Epithelial cell of proximal tubule (primary cell): ENCODE results near the gene ZFP36. TPM values are rescaled to one million over a fixed set of nuclear protein-coding genes. Genes with fewer than 3 reads are reported as not detected.

Experiments
- DNase-seq: peaks from one replicate; pipeline ENCODE4 v3.0.0-alpha.2; 2011; ENCODE audit warnings: low read depth
- H3K4me3 ChIP-seq: 2 replicates; pipeline ENCODE4 v1.5.1; 2011; ENCODE audit warnings: low read depth, mild to moderate bottlenecking, low read length
- total RNA-seq: library from RNA; depleted of rRNA; stranded (reverse); fragments of >200 nt; gene quantifications from 2 replicates; pipeline ENCODE4 v1.2.3, GENCODE V29; 2015
- TF ChIP-seq, protein P1 (sequence below): conservative IDR thresholded peaks from 2 replicates; pipeline ENCODE4 v1.5.1; 2012; ENCODE audit warnings: low read depth, mild to moderate bottlenecking, low read length

Gene ZFP36
- total RNA-seq, 1 donor from 2014 or later, result 10.0 TPM

- no peak for DNase-seq
- no peak overlapping the region for H3K4me3 ChIP-seq
- TF ChIP-seq, protein P1, sequence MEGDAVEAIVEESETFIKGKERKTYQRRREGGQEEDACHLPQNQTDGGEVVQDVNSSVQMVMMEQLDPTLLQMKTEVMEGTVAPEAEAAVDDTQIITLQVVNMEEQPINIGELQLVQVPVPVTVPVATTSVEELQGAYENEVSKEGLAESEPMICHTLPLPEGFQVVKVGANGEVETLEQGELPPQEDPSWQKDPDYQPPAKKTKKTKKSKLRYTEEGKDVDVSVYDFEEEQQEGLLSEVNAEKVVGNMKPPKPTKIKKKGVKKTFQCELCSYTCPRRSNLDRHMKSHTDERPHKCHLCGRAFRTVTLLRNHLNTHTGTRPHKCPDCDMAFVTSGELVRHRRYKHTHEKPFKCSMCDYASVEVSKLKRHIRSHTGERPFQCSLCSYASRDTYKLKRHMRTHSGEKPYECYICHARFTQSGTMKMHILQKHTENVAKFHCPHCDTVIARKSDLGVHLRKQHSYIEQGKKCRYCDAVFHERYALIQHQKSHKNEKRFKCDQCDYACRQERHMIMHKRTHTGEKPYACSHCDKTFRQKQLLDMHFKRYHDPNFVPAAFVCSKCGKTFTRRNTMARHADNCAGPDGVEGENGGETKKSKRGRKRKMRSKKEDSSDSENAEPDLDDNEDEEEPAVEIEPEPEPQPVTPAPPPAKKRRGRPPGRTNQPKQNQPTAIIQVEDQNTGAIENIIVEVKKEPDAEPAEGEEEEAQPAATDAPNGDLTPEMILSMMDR, result no peak
Observed at GRCh38 chr19:39379865-39380396, 26.7 kb upstream of the ZFP36 start.

DNA sequence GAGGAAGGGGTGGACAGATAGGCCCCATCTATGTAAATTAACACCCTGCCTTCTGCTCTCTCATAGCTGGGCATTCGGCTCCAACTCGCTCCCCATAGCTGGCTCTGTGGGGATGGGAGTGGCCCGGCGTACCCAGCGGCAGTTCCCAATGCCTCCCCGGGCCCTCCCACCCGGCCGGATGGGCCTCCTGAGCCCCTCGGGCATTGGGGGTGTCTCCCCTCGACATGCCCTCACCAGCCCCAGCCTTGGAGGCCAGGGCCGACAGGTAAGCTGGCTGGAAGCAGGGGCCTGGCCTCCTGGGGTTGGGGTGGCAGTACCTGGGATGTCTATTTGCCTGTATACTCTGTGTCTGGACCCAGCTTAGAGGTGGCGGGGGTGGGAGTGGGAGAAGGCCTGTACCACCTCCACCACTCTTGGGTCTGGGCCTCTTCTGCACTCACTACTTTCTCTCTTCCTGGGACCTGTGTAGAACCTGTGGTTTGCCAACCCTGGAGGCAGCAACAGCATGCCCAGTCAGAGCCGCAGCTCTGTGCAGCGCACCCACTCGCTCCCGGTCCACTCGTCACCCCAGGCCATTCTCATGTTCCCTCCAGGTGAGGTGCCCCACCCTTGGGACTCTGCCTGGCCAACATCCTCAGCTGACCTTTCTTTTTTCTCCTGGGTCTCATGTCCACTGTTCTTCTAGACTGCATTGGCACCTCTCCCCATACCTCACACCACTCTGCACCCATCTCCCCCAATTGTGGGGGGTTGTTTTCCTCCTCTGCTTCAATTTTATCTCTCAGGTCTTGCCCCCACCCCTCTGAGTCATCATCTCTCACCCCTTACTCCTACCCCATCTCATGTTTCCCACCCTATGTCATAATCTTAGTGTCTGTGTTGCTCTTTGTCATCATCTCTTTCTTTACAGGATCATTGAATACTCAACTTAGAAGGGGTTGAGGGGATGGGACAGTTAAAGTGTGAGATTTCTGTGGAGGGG lies 25.8 kb upstream of the ZFP36 start:
- H3K4me3 ChIP-seq, result no peak overlapping the region
- TF ChIP-seq, protein P1, result no peak
- no peak for DNase-seq

DNA sequence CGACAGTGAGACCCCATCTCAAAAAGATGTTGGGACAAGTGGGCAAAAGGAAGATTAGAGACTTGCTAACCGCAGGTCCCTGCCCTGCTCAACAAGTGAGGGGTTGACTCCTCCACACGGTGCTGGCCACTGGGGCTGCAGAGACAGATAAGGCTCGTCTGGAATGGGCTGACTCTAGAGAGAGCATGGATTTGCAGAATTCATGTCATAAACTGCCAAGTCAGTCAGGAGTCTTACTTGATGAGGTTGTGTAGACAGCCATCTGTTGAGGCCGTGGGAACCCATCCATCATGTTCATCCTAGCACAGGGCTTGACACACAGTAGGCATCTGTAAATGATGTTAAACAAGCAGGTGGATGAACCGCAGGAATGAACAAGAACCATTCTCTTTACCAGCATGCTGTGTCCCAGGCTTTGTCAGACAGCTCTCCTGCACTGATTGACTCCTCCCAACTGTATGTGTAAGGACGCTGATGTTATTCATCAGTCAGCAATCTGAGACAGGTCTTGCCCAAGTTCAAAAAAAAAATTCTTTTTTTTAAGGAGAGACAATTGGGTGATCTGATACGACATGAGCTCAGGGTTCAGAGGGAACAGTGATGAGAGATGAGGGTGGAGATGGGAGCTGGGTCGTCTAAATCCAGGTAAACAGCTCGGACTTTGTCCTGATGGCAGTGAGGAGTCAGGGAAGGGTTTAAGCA lies 24.6 kb upstream of the ZFP36 start:
- H3K4me3 ChIP-seq, result no peak overlapping the region
- TF ChIP-seq, protein P1, result no peak
- no peak for DNase-seq

GRCh38 chr19:39382991-39383828 lies 23.4 kb upstream of the ZFP36 start:
- TF ChIP-seq, protein P1, result no peak
- no peak overlapping the region for H3K4me3 ChIP-seq
- DNase-seq, result no peak

DNA sequence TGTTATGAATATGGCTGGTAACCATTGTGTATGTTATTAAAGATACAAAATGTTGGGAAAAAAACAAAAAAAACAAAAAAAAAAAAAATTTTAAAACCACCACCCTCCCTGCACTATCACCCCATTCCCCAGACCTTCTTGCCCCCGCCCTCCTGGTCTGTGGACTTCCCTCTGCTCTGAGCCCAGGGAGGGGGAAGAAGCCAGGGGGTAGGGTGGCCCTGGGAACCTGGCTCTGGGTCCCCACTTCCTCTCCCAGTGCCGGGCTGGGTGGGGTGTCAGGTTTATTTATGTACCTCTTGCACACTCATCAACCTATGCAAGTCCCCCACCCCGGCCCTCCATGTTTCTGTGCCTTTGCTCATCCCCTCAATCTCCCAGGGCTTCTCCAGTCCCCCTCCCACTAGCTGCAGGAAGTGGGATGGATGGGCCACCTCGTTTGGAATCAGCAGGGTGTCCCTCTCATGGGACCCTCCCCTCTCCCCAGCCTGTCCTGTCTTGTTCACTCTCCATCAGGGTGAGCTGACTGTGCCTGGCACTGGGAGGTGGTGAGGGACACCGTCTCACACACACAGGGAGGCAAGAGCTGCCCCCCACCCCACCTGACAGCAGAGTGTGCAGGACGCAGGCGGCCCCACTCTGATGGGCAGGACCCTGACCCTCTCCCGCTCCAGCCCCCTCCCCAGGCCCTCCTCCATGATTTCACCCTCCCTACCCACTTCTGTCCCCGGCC lies 21.6 kb upstream of the ZFP36 start:
- H3K4me3 ChIP-seq, result no peak overlapping the region
- TF ChIP-seq, protein P1, result no peak
- DNase-seq, result no peak
